Fibroblast of villous mesenchyme (primary cell): Measurements from ENCODE around the gene RBM19. TPM values are rescaled to one million over a fixed set of nuclear protein-coding genes. Genes with fewer than 3 reads are reported as not detected.

ENCODE experiments used
- DNase-seq: peaks from one replicate; pipeline ENCODE4 v3.0.0-alpha.2; 2010; ENCODE audit warnings: low read depth
- H3K4me3 ChIP-seq: 2 replicates; pipeline ENCODE4 v1.5.1; 2011; ENCODE audit warnings: low read depth, mild to moderate bottlenecking, low read length
- CTCF ChIP-seq: IDR thresholded peaks from 2 replicates; pipeline ENCODE4 v1.5.1; 2012; ENCODE audit warnings: low read depth, mild to moderate bottlenecking, low read length; ENCODE audit not compliant: insufficient read depth
- total RNA-seq: library from RNA; depleted of rRNA; stranded (reverse); fragments of >200 nt; gene quantifications from 2 replicates; pipeline ENCODE4 v1.2.3, GENCODE V29; 2012

Gene RBM19
- total RNA-seq, 1 donor = 26.8 TPM

GRCh38 chr12:113955109-113955970 lies 10.8 kb downstream of the RBM19 start:
- H3K4me3 ChIP-seq = no peak overlapping the region
- DNase-seq = peak; percentile 2
- peak; percentile 62 for TF ChIP-seq CTCF

- no peak for DNase-seq
- no peak overlapping the region for H3K4me3 ChIP-seq
- TF ChIP-seq CTCF = no peak
These were observed 11.6 kb downstream of the RBM19 start for GRCh38 chr12:113954547-113954946.

DNA sequence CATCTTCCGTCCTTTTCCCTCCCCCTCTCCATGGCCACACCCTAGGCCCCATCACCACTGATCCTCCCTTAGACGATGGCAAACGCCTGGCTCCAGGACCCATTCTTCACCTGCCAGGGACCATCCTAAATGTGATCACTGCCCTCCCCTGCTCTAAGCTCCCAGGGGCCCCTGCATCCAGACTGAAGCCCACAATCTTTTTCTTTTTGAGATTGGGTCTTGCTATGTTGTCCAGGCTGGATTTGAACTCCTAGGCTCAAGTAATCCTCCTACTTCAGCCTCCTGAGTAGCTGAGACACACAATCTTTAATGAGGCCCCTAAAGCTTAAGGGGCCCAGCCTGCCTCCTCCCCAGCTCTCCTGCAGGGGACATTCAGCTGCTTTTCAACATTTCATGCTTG lies 15.3 kb downstream of the RBM19 start:
- DNase-seq = no peak
- TF ChIP-seq CTCF = no peak
- H3K4me3 ChIP-seq = no peak overlapping the region

DNA sequence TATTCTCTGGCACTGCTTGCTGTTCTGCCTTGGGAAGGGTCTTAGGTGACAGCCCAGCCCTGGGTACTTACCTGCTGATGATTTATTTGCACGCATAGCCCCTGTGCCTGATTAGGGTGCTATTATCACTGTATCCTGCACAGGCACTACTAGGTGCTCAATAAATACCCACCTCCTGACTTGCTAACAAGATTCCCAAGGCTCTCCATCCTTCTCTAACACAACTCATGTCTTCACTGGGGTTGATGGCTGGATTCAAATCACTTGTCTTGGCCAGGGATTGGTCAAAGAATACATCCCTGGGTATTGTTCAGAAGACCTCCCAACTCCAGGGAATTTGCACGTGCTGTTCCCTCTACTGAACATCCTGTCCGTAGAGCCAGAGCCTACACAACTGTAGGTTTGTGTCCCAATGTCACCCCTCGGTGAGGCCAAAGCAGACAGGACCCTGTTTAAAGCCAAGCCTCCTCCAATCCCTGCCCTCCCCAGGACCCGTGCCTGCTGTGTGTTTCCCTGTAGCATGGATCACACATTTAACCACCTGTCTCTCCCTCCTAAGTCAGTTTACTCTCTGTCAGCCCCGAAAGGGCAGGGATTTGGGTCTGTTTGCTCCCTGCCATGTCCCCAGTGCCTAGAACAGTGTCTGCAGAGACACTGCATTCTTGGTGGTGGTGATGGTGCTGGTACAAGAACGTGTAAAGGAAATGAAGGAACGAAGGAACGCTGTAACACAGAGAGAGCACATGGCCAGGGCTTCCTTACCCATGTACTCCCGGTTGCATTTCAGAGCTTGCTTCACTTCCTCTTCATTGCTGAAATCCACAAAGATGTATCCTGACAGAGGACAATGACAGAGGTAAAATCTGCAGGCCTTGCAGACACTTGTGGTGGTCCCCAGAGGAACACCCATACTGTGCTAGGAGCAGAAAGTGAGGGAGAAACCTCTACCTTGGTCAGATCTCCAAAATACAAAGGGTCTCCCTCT lies 16.5 kb downstream of the RBM19 start:
- no peak for DNase-seq
- no peak for TF ChIP-seq CTCF
- no peak overlapping the region for H3K4me3 ChIP-seq

DNA sequence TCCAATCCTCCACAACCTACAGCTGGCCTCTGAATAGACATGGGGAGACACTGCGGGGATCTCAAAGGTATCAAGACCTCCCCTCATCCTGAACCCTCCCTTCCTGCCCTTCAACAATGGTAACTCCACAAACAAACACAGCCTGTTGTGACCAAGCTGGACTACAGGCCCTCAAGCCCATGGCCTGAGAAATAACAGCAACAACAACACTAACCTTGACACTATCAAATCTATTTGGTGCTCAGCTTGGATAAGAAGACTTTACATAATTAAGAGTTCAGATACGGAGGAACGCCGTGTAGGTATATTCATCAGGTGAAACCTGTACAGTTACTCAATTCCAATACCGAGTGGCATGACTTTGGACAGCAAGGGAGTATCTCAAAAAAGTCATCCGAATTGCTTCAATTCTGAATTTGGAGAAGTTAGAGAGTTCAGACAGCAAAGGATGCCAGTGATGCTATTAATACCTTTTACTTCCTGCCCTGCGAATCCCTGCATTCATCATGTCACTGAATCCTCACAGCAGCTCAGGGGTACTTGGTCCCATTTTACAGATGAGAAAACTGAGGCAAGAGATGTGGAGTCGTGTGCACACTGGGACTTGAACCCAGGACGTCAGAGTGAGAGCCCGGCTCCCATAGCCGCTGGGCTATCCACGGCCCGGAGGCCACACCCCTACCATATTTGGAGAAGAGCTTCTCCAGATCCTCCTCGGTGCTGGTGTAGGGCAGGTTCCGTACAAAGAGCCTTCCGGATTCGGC lies 17.8 kb downstream of the RBM19 start:
- TF ChIP-seq CTCF = no peak
- no peak for DNase-seq
- H3K4me3 ChIP-seq = no peak overlapping the region

GRCh38 chr12:113946175-113946574 lies 19.9 kb downstream of the RBM19 start:
- DNase-seq = no peak
- H3K4me3 ChIP-seq = no peak overlapping the region

More at GRCh38 chr12:113946175-113946574, 19.9 kb downstream of the RBM19 start:
- TF ChIP-seq CTCF = no peak
